Endothelial cell of umbilical vein (primary cell): Measurements from ENCODE around the gene CHMP4B.

Source experiments
- CTCF ChIP-seq, 2 donors: IDR thresholded peaks; 1 replicate in 1 of 2; 2 replicates in 1 of 2; pipeline ENCODE4 v1.5.1; 2011; ENCODE audit warnings: low read length in 2 of 2, mild to moderate bottlenecking in 2 of 2, moderate library complexity in 2 of 2, control low read depth in 1 of 2, inconsistent platforms in 1 of 2, low read depth in 1 of 2; ENCODE audit not compliant: insufficient read depth in 1 of 2; ENCODE audit errors: extremely low read depth in 1 of 2
- EZH2 ChIP-seq: IDR thresholded peaks from 2 replicates; pipeline ENCODE4 v1.6.1; 2012; ENCODE audit warnings: borderline replicate concordance, low read depth, mild to moderate bottlenecking, moderate library complexity, low read length, inconsistent platforms; ENCODE audit not compliant: severe bottlenecking
- FOS ChIP-seq: IDR thresholded peaks from 2 replicates; pipeline ENCODE4 v1.6.1; 2011; ENCODE audit warnings: mild to moderate bottlenecking, low read length, moderate library complexity, borderline replicate concordance; ENCODE audit not compliant: insufficient read depth
- JUN ChIP-seq: IDR thresholded peaks from 2 replicates; pipeline ENCODE4 v1.6.1; 2011; ENCODE audit warnings: borderline replicate concordance, low read depth; ENCODE audit not compliant: insufficient read length, insufficient read depth
- POLR2A ChIP-seq: IDR thresholded peaks from 2 replicates; pipeline ENCODE4 v1.6.1; 2012; ENCODE audit warnings: low read depth, mild to moderate bottlenecking, control low read depth, low read length
- POLR2AphosphoS5 ChIP-seq: IDR thresholded peaks from 2 replicates; pipeline ENCODE4 v1.6.1; 2012; ENCODE audit warnings: low read depth, mild to moderate bottlenecking, control low read depth, low read length, moderate library complexity; ENCODE audit not compliant: insufficient read depth
- TF ChIP-seq, protein P1 (sequence below): IDR thresholded peaks from 2 replicates; pipeline ENCODE4 v1.6.1; 2011; ENCODE audit not compliant: insufficient read depth, insufficient read length

DNA sequence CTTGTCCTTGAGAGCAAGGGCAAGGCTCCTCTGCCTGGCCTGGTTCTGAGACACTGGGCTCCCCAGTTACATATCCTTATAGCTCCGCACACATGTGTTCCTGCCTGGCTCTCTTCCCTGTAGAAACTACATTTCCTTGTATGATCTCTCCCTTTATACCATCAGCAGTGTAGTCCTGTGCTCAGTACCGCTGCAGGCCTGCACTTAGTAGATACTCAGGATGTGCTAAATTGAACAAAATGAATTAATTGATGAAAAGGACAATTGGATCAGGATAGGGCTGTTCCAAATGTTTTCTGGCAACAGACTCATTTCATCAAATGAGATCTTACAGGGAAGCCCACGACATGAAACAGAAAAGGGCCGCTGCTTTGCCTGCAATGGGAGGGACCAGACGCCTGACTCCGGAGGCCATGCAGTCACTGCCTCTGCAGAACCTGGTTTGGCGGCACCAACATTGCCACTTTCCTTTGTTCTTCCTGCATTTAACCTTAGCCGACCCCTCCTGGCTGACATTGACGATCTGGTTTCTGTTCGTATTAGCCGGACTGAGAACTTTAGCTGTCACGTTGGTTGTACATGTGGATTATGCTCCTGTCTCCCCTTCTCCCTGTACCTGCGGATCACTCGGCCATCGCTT lies 53.3 kb downstream of the CHMP4B start:
- TF ChIP-seq FOS (no peak), CTCF (IDR thresholded peaks at IDR 0.05; ENCODE audit: extremely low read depth in 1 of 2, insufficient read depth in 1 of 2, low read depth in 1 of 2, low read length in 2 of 2) (no peak), POLR2AphosphoS5 (no peak), JUN (no peak), POLR2A (no peak), EZH2 (no peak)
- TF ChIP-seq, protein P1, sequence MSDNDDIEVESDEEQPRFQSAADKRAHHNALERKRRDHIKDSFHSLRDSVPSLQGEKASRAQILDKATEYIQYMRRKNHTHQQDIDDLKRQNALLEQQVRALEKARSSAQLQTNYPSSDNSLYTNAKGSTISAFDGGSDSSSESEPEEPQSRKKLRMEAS = no peak
